ENCODE measurements around the gene TRIM32.

Gene TRIM32

DNA sequence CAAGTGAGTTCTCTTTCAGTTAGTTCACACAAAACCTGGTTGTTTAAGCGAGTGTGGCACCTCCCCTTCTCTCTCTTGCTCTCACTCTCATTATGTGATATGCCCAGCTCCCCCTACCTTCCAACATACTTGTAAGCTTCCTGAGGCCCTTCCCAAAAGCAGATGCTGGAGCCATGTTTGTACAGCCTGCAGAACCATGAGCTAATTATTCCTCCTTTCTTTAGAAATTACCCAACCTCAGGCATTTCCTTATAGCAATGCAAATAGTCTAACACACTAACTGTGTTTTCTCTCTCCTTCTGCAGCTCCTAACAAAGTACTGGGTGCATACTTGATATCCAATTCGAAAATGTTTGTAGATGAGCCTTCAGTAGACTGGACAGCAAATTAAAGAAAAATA is 62.7 kb downstream of the TRIM32 start:
- H3K4me3 ChIP-seq (ENCODE audit: low read depth, low read length), result no peak overlapping the region
- TF ChIP-seq, protein P1, sequence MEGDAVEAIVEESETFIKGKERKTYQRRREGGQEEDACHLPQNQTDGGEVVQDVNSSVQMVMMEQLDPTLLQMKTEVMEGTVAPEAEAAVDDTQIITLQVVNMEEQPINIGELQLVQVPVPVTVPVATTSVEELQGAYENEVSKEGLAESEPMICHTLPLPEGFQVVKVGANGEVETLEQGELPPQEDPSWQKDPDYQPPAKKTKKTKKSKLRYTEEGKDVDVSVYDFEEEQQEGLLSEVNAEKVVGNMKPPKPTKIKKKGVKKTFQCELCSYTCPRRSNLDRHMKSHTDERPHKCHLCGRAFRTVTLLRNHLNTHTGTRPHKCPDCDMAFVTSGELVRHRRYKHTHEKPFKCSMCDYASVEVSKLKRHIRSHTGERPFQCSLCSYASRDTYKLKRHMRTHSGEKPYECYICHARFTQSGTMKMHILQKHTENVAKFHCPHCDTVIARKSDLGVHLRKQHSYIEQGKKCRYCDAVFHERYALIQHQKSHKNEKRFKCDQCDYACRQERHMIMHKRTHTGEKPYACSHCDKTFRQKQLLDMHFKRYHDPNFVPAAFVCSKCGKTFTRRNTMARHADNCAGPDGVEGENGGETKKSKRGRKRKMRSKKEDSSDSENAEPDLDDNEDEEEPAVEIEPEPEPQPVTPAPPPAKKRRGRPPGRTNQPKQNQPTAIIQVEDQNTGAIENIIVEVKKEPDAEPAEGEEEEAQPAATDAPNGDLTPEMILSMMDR (IDR thresholded peaks at IDR 0.05; ENCODE audit: borderline replicate concordance, insufficient read depth, low read depth, low read length), result no peak

DNA sequence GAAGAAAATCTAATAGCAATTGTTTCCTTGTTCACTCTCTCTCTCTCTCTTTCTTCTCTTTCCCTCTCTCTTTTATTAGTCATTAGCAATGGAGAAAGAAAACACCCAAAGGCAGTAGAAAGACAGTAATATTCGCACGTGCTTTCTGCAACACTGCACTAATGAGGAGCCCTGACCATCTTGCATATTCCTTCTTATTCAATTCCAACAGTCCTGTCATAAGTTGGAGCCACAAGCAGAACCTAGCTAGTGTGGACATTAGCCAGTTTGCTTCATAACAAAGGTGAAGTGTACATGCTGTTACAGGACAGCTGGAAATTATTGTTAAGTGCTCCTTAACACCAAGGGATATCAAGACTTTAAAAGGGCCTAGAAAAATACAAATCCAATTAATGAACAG is 63.4 kb downstream of the TRIM32 start:
- TF ChIP-seq, protein P1 (IDR thresholded peaks at IDR 0.05; ENCODE audit: borderline replicate concordance, insufficient read depth, low read depth, low read length), result no peak
- H3K4me3 ChIP-seq (ENCODE audit: low read depth, low read length), result no peak overlapping the region

Measured in GM12875 (cell line).